Smooth muscle cell (in vitro differentiated cells): ENCODE data around the gene NPIPB13. TPM values are rescaled to one million over a fixed set of nuclear protein-coding genes. Genes with fewer than 3 reads are reported as not detected.
A peak's percentile ranks its signal among the peaks of the same experiment; 100 is the strongest.
"Not testable (repeated sequence)": the region's sequence is repeated elsewhere in the genome, so short reads cannot be mapped to it uniquely, and the experiment has no call there.

Source experiments
- DNase-seq: peaks from one replicate; lab custom pipeline; 2025; ENCODE audit not compliant: unreplicated experiment; lab: John Stamatoyannopoulos, UW
- H2AFZ ChIP-seq: fragments of 200-600 bp; sonication (generic); 2 replicates; pipeline ENCODE4 v1.6.0; 2016; ENCODE audit warnings: antibody characterized with exemption, low read depth, mild to moderate bottlenecking
- H3F3A ChIP-seq: fragments of 200-600 bp; sonication (generic); 2 replicates; pipeline ENCODE4 v1.6.0; 2017; ENCODE audit warnings: antibody characterized with exemption, low read depth
- H3K27ac ChIP-seq: fragments of 200-600 bp; sonication (generic); 2 replicates; pipeline ENCODE4 v1.5.1; 2016; ENCODE audit warnings: low read depth, mild to moderate bottlenecking
- H3K27me3 ChIP-seq: fragments of 200-600 bp; sonication (generic); 2 replicates; pipeline ENCODE4 v1.6.1; 2016; ENCODE audit warnings: low read depth, mild to moderate bottlenecking
- H3K36me3 ChIP-seq: fragments of 200-600 bp; sonication (generic); 2 replicates; pipeline ENCODE4 v1.5.1; 2016; ENCODE audit warnings: low read depth
- H3K4me1 ChIP-seq: fragments of 200-600 bp; sonication (generic); 2 replicates; pipeline ENCODE4 v1.5.1; 2016; ENCODE audit warnings: low read depth
- H3K4me2 ChIP-seq: fragments of 200-600 bp; sonication (generic); 2 replicates; pipeline ENCODE4 v1.6.0; 2016; ENCODE audit warnings: mild to moderate bottlenecking
- H3K4me3 ChIP-seq: fragments of 200-600 bp; sonication (generic); 2 replicates; pipeline ENCODE4 v1.5.1; 2016; ENCODE audit warnings: mild to moderate bottlenecking
- H3K79me2 ChIP-seq: fragments of 200-600 bp; sonication (generic); 2 replicates; pipeline ENCODE4 v1.6.0; 2016; ENCODE audit warnings: low read depth, mild to moderate bottlenecking
- H3K9ac ChIP-seq: fragments of 200-600 bp; sonication (generic); 2 replicates; pipeline ENCODE4 v1.6.0; 2016; ENCODE audit warnings: low read depth
- H3K9me3 ChIP-seq: fragments of 200-600 bp; sonication (generic); replicated peaks from 2 replicates; pipeline ENCODE4 v1.5.1; 2016; ENCODE audit warnings: low read depth
- H4K20me1 ChIP-seq: fragments of 200-600 bp; sonication (generic); 2 replicates; pipeline ENCODE4 v1.6.0; 2016; ENCODE audit warnings: low read depth
- WGBS: methylation state at CpG from one replicate; pipeline ENCODE4 v1.1.7; 2016; ENCODE audit warnings: low lambda C conversion rate; 5-methylcytosine and 5-hydroxymethylcytosine counted together
- polyA plus RNA-seq: library from polyadenylated mRNA; unstranded; fragments of >200 nt; fragmentation: Nextera tagmentation; extraction: Ambion mirVana; gene quantifications from 2 replicates; pipeline ENCODE4 v1.2.1, GENCODE V29; 2016
- total RNA-seq: library from RNA; depleted of rRNA; stranded (reverse); fragments of >200 nt; gene quantifications from 2 replicates; pipeline ENCODE4 v1.2.3, GENCODE V29; 2014

NPIPB13 gene
- total RNA-seq (1.3 and 2.2 TPM in 2 replicates), polyA plus RNA-seq (1.8 and 7.0 TPM in 2 replicates)

- DNase-seq, H3K9ac ChIP-seq, H3K9me3 ChIP-seq, H3K4me2 ChIP-seq, H4K20me1 ChIP-seq, H3K4me1 ChIP-seq, H3K36me3 ChIP-seq, H3F3A ChIP-seq, H3K79me2 ChIP-seq, H3K27ac ChIP-seq, H3K4me3 ChIP-seq, H3K27me3 ChIP-seq, H2AFZ ChIP-seq: not testable (repeated sequence)
- WGBS = no CpG with 5 or more reads among the region's 4 CpGs
These were observed at the start of gene NPIPB13 for GRCh38 chr16:30248379-30248778. Gene NPIPB13 (minus strand): TSS chr16:30248479. CDS start chr16:30245573, 2,906 bp downstream.

- not testable (repeated sequence) for H3K27me3 ChIP-seq, H3K9me3 ChIP-seq, H3K9ac ChIP-seq, H3K4me2 ChIP-seq, H3K36me3 ChIP-seq, H2AFZ ChIP-seq, DNase-seq, H3K4me3 ChIP-seq, H3K79me2 ChIP-seq, H3K4me1 ChIP-seq, H3F3A ChIP-seq, H3K27ac ChIP-seq, H4K20me1 ChIP-seq
- WGBS = 98% methylated on average over 9 of the region's 10 CpGs
These were observed 34.1 kb upstream of the NPIPB13 start for GRCh38 chr16:30282357-30282756.

- no CpG with 5 or more reads among the region's 3 CpGs for WGBS
These were observed 30.2 kb upstream of the NPIPB13 start for GRCh38 chr16:30278523-30278922.

GRCh38 chr16:30217082-30217481 is 31.2 kb downstream of the NPIPB13 start:
- H3K36me3 ChIP-seq, H3K27ac ChIP-seq, H3K4me2 ChIP-seq, H3F3A ChIP-seq, H3K4me3 ChIP-seq, H4K20me1 ChIP-seq, H3K9ac ChIP-seq, H3K27me3 ChIP-seq, H3K4me1 ChIP-seq, DNase-seq, H3K79me2 ChIP-seq, H2AFZ ChIP-seq, H3K9me3 ChIP-seq: not testable (repeated sequence)
- 95% methylated on average over 5 of the region's 5 CpGs for WGBS

More at GRCh38 chr16:30278523-30278922, 30.2 kb upstream of the NPIPB13 start:
- not testable (repeated sequence) for H4K20me1 ChIP-seq, H3K4me1 ChIP-seq, DNase-seq, H3K36me3 ChIP-seq, H3K4me3 ChIP-seq, H3K27me3 ChIP-seq, H3K9me3 ChIP-seq, H3K9ac ChIP-seq, H3K79me2 ChIP-seq, H3F3A ChIP-seq, H3K4me2 ChIP-seq, H2AFZ ChIP-seq, H3K27ac ChIP-seq

GRCh38 chr16:30211414-30211813 is 36.9 kb downstream of the NPIPB13 start:
- not testable (repeated sequence) for H3K4me2 ChIP-seq, H3K27me3 ChIP-seq, H2AFZ ChIP-seq, H4K20me1 ChIP-seq, H3K9me3 ChIP-seq, H3K79me2 ChIP-seq, H3K36me3 ChIP-seq, H3K9ac ChIP-seq, DNase-seq, H3K27ac ChIP-seq, H3F3A ChIP-seq, H3K4me1 ChIP-seq, H3K4me3 ChIP-seq
- WGBS = no CpG with 5 or more reads among the region's 4 CpGs

GRCh38 chr16:30209032-30209431 is 39.2 kb downstream of the NPIPB13 start:
- H3K27ac ChIP-seq, H3K4me1 ChIP-seq, DNase-seq, H3K9me3 ChIP-seq, H3K4me3 ChIP-seq, H3K9ac ChIP-seq, H3K27me3 ChIP-seq, H3K36me3 ChIP-seq, H3F3A ChIP-seq, H2AFZ ChIP-seq, H4K20me1 ChIP-seq, H3K79me2 ChIP-seq, H3K4me2 ChIP-seq: not testable (repeated sequence)
- 35% methylated on average over 4 of the region's 6 CpGs for WGBS

- not testable (repeated sequence) for H3K4me3 ChIP-seq, H4K20me1 ChIP-seq, H3K9ac ChIP-seq, H3K27me3 ChIP-seq, H3K4me2 ChIP-seq, H3F3A ChIP-seq, H3K27ac ChIP-seq, H3K79me2 ChIP-seq, DNase-seq, H3K9me3 ChIP-seq, H3K4me1 ChIP-seq, H3K36me3 ChIP-seq, H2AFZ ChIP-seq
- 0% methylated on average over 2 of the region's 9 CpGs for WGBS
These were observed 41.1 kb downstream of the NPIPB13 start for GRCh38 chr16:30207063-30207704.

GRCh38 chr16:30206252-30206651 is 42.0 kb downstream of the NPIPB13 start:
- not testable (repeated sequence) for H3K9ac ChIP-seq, H2AFZ ChIP-seq, H3K27ac ChIP-seq, DNase-seq, H3K27me3 ChIP-seq, H3K36me3 ChIP-seq, H3F3A ChIP-seq, H3K9me3 ChIP-seq, H3K4me1 ChIP-seq, H3K79me2 ChIP-seq, H4K20me1 ChIP-seq
- H3K4me2 ChIP-seq = peak overlapping the region; percentile 82
- H3K4me3 ChIP-seq = peak overlapping the region; percentile 49
- no CpG with 5 or more reads among the region's 33 CpGs for WGBS
